Fibroblast of peridontal ligament (primary cell): ENCODE measurements around the gene CCZ1.
"Not testable (repeated sequence)": the region's sequence is repeated elsewhere in the genome, so short reads cannot be mapped to it uniquely, and the experiment has no call there.

ENCODE experiments used
- DNase-seq: peaks from one replicate; pipeline ENCODE4 v3.0.0-alpha.2; 2010; ENCODE audit errors: extremely low read depth

CCZ1 gene

GRCh38 chr7:5898480-5899224, at the start of gene CCZ1:
Gene CCZ1 (plus strand): TSS chr7:5898733. CDS start chr7:5898800, 67 bp downstream.
- DNase-seq: peak; percentile 23

DNA sequence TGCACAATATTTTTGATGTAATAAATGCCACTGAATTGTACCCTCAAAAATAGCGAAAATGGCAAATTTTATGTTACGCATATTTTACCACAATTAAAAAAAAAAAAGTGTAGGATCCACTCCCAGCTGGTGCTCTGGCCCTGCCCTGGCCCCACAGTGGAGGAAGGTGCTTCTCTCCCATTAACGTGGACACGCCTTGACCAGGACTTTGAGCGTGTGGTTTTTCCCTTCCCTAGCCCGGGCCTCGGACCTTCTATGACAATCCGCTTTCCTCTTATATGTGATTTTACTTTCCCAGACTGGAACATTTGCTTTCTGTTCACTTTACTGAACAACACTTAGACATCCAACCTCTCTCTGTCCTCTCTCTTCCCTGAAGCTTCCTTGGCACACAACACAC, 47.6 kb upstream of the CCZ1 start:
- DNase-seq: no peak

DNA sequence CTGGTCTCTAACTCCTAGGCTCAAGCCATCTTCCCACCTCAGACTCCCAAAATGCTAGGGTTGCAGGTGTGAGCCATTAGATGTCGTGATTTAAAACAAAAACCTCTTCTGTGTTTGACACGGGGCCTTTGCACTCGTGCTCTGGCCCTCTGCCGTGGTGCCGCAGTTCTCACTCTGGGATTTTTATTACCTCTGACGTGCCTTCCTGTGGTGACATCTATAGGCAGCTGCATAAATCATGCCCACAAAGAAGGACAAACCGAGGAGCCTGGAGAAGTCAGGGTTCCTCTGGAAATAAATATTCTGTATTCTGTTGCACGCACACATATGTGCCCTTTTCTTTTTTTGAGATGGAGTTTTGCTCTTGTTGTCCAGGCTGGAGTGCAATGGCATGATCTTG, 43.8 kb upstream of the CCZ1 start:
- DNase-seq: no peak

DNA sequence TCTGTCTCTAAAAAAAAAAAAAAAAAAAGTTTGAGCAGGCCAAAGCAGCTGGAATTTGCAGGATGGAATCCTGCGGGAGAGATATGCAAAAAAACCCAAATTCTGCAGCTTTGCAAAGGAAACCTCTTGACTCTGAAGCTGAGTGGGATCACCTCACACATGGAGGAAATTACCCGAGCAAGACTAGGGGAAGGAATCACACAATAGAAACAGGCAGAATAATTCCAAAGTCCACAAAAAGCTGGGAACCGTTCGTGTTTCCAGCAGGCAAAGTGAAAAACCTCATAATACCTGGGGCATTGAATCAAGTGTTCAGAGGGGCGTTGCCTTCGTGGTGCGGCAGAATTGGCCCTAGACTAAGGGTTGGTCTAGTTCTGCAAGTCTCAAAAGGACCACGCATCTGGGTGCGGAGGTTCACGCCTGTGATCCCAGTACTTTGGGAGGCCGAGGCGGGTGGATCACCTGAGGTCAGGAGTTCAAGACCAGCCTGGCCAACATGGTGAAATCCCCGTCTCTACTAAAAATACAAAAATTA, 41.4 kb upstream of the CCZ1 start:
- not testable (repeated sequence) for DNase-seq

DNA sequence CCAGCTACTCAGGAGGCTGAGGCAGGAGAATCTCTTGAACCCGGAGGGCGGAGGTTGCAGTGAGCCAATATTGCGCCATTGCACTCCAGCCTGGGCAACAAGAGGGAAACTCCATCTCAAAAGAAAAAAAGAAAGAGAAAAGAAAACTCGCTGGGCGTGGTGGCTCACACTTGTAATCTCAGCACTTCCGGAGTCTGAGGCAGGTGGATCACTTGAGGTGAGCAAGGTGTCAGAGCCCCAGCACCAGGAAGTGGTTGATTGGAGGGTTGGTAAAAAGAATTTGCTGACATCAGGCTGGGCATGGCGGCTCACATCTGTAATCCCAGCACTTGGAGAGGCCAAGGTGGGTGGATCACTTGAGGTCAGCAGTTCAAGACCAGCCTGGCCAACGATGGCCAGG, 40.0 kb upstream of the CCZ1 start:
- DNase-seq: not testable (repeated sequence)

DNA sequence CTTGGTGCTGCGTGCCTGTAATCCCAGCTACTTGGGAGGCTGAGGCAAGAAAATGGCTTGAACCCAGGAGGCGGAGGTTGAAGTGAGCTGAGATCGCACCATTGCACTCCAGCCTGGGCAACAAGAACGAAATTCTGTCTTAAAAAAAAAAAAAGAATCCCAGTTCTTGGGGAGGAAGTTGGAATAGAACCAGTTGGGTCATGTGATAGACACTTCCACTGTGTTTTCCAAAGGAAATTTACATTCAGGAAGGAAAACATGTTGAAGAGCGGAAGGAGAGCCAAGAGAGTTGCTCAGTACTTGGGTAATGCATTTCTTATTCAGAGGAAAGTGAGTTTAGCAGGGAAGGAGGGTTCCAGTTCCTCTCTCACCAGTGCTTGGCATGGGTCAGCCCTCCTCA, 37.3 kb upstream of the CCZ1 start:
- DNase-seq: not testable (repeated sequence)

DNA sequence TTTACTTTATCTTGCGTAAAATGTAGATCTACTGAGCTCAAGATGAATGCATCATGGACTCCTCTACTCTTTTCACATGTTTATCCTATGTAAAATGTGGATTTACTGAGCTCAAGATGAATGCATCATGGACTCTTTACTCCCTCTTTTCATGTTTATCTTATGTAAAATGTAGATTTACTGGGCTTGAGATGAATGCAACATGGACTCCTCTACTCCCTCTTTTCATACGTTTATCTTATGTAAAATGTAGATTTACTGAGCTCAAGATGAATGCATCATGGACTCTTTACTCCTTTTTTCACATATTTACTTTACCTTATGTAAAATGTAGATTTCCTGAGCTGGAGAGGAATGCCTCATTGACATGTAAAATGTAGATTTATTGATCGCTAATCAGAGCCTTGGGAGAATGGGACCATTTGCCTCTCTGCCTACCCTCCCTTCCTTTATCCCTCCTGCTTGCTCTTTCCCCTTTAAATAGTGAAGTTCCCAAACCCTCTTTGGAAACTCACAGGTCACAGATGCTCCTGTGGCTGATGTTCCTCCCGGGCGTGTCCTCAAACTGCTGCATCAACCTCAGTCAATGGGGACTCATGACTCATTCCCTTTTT, 35.7 kb upstream of the CCZ1 start:
- DNase-seq: not testable (repeated sequence)

- DNase-seq: not testable (repeated sequence)
These were observed 33.1 kb upstream of the CCZ1 start for GRCh38 chr7:5865279-5865931.

GRCh38 chr7:5867060-5867459, 31.5 kb upstream of the CCZ1 start:
- DNase-seq: no peak

- DNase-seq: not testable (repeated sequence)
These were observed 29.6 kb upstream of the CCZ1 start for GRCh38 chr7:5868928-5869341.

- DNase-seq: no peak
These were observed 28.8 kb upstream of the CCZ1 start for GRCh38 chr7:5869691-5870090.

DNA sequence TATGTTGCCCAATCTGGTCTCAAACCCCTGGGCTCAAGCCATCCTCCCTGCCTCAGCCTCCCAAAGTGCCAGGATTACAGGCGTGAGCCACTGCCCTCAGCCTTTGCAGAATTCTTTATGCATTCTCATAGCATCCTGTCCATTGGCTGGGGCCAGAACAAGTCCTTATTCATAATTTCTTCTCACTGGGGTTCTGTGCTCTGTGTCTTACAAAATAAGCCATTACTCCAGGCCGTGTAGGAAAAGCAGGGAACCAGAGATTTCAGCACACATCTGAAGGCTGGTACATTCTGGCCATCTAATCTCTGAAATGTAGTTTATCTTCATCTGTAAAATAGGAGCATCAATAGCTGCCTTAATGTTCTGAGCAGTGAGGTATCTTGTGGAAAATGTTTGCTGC, 28.2 kb upstream of the CCZ1 start:
- DNase-seq: no peak

DNA sequence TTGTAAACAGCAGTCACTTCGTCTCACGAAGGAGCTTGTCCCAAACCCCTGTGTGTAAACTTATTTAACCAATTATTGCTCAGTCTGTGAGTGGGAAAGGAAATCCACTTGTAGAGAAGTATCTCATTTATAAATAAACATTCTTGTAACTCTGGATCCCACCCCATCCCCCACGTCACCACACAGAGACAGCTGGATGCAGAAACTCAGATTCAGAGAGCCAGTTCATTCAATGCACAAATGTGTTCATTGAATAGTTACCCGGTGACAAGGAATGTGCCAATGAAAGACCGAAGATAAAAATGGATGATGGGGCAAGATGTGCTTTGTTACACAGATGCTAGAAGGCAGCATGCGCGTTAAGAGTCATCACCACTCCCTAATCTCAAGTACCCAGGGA, 26.2 kb upstream of the CCZ1 start:
- no peak for DNase-seq

GRCh38 chr7:5879591-5879990, 18.9 kb upstream of the CCZ1 start:
- DNase-seq: not testable (repeated sequence)

GRCh38 chr7:5880106-5880505, 18.4 kb upstream of the CCZ1 start:
- DNase-seq: not testable (repeated sequence)

- not testable (repeated sequence) for DNase-seq
These were observed 14.1 kb upstream of the CCZ1 start for GRCh38 chr7:5884431-5884830.

GRCh38 chr7:5888021-5888420, 10.5 kb upstream of the CCZ1 start:
- not testable (repeated sequence) for DNase-seq

DNA sequence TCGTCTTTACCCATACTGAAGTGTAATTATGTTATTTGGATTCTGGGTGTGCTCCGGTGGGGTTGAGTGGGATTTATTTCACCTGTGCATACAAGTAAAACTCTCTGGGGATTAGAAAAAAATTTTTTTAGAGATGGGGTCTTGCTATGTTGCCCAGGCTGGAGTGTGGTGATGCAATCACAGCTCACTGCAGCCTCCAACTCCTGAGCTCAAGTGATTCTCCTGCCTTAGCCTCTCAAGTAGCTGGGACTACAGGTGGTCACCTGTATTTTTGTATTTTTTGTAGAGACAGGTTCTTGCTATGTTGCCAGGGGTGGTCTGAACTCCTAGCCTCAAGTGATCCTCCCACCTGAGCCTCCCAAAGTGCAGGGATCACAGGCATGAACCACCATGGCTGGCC, 8.3 kb upstream of the CCZ1 start:
- not testable (repeated sequence) for DNase-seq

DNA sequence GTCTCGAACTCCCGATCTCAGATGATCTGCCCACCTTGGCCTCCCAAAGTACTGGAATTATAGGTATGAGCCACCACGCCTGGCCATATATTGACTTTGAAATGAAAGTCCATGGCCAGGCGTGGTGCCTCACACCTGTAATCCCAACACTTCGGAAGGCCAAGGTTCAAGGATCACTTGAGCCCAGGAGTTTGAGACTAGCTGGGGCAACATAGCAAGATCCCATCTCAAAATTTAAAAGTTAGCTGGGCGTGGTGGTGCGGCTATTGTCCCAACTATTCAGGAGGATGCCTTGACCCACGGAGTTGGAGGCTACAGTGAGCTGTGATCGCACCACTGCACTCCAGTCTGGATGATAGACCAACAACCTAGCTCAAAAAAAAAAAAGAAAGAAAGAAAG, 6.0 kb upstream of the CCZ1 start:
- no peak for DNase-seq

GRCh38 chr7:5897369-5897919, 1.1 kb upstream of the CCZ1 start:
- not testable (repeated sequence) for DNase-seq

DNA sequence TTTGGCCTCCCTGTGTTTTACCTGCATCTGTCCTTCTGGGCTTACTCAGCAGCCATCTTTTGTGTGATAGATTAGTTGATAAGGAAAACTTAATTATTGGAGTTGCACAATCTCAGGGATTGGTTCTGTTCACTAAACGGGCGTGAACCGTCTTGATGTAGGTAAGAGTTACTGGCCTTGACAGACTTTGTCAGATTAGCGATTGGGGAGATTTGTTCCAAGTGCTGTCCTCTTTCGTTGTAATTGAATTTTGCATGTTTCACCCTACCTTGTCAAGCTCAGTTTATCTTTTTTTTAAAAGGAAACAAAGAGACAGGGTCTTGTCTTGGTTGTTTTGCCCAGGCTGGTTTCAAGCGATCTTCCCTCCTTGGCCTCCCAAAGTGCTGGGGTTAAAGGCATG, 4.5 kb downstream of the CCZ1 start:
- DNase-seq: not testable (repeated sequence)

DNA sequence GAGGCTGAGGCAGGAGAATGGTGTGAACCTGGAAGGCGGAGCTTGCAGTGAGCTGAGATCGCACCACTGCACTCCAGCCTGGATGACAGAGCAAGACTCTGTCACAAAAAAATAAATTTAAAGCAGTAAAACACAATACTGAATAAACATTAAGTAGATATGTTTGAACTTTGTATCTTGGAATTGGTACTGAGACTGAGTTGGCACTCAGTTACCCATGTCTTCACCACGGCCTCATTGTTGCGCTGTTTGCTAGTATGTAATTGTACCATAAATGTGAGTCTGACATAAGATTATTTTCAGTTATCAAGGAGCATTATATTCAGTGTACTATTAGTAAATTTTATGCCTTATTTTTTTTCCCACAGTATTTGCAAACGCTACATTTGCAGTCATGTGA, 6.2 kb downstream of the CCZ1 start:
- not testable (repeated sequence) for DNase-seq
